H1 (cell line): ENCODE data around the gene ING4. TPM values are rescaled to one million over a fixed set of nuclear protein-coding genes. Genes with fewer than 3 reads are reported as not detected.

Source experiments
- CTCF ChIA-PET: fragments of 300-600 bp; sonication (Branson Sonifier 250); formaldehyde crosslinking; loops from one replicate; lab custom pipeline; 2021; ENCODE audit not compliant: partially characterized antibody; lab: Charles Lee
- POLR2A ChIA-PET: fragments of 300-600 bp; sonication (Branson Sonifier 250); formaldehyde crosslinking; loops from one replicate; lab custom pipeline; 2021; ENCODE audit warnings: inconsistent platforms; ENCODE audit not compliant: partially characterized antibody; lab: Charles Lee
- DNase-seq, 2 experiments: peaks; one replicate each; pipeline versions ENCODE4 v3.0.0 to v3.0.0-alpha.2; 2010 to 2022; ENCODE audit warnings: low spot score in 2 of 2, low read depth in 1 of 2, mixed read lengths in 1 of 2
- FAIRE-seq: peaks from 2 replicates; lab custom pipeline; 2011; peaks lifted over from hg19 to GRCh38; lab: Jason Lieb, UNC
- H2AFZ ChIP-seq: 2 replicates; pipeline ENCODE4 v1.8.1; 2012; ENCODE audit warnings: low read length, inconsistent platforms
- H2AK5ac ChIP-seq: 2 replicates; pipeline ENCODE4 v1.6.1; 2013; ENCODE audit warnings: low read depth, low read length
- H2BK120ac ChIP-seq: replicated peaks from 2 replicates; pipeline ENCODE3; 2013; ENCODE audit warnings: low read depth, low read length, inconsistent platforms
- H2BK12ac ChIP-seq: 2 replicates; pipeline ENCODE4 v1.6.1; 2013; ENCODE audit warnings: low read depth, low read length
- H2BK15ac ChIP-seq: 2 replicates; pipeline ENCODE4 v1.6.1; 2013; ENCODE audit warnings: low read length
- H2BK20ac ChIP-seq: 2 replicates; pipeline ENCODE4 v1.6.1; 2013; ENCODE audit warnings: low read length
- H2BK5ac ChIP-seq: 2 replicates; pipeline ENCODE4 v1.6.1; 2013; ENCODE audit warnings: low read depth, low read length
- H3K14ac ChIP-seq: 2 replicates; pipeline ENCODE4 v1.6.1; 2013; ENCODE audit warnings: inconsistent platforms; ENCODE audit not compliant: insufficient read length
- H3K18ac ChIP-seq: 2 replicates; pipeline ENCODE4 v1.6.1; 2013; ENCODE audit warnings: low read length; ENCODE audit errors: extremely low read depth
- H3K23ac ChIP-seq: 2 replicates; pipeline ENCODE4 v1.6.1; 2013; ENCODE audit warnings: inconsistent platforms; ENCODE audit not compliant: insufficient read length
- H3K23me2 ChIP-seq: 2 replicates; pipeline ENCODE4 v1.6.1; 2013; ENCODE audit warnings: low read depth, low read length
- H3K27ac ChIP-seq: 2 replicates; pipeline ENCODE4 v1.6.1; 2011; ENCODE audit warnings: low read depth, low read length, inconsistent platforms
- H3K27me3 ChIP-seq, 4 experiments: replicated peaks in 1 of 4; 1 replicate in 1 of 4; 2 replicates in 3 of 4; pipeline versions ENCODE4 v1.6.1 to v1.8.1; 2011 to 2013; ENCODE audit warnings: low read length in 3 of 4, mild to moderate bottlenecking in 3 of 4, inconsistent platforms in 2 of 4, mixed read lengths in 2 of 4, moderate library complexity in 1 of 4; ENCODE audit not compliant: control insufficient read depth in 3 of 4, insufficient read depth in 3 of 4; ENCODE audit errors: extremely low read depth in 1 of 4
- H3K36me3 ChIP-seq, 4 experiments: 2 replicates each; pipeline versions ENCODE4 v1.6.1 to v1.8.1; 2011 to 2013; ENCODE audit warnings: mild to moderate bottlenecking in 4 of 4, low read length in 3 of 4, moderate library complexity in 2 of 4, control low read depth in 1 of 4, inconsistent platforms in 1 of 4; ENCODE audit not compliant: insufficient read depth in 4 of 4, control insufficient read depth in 2 of 4
- H3K4ac ChIP-seq: replicated peaks from 2 replicates; pipeline ENCODE3; 2013; ENCODE audit warnings: low read length, low read depth, mixed read lengths, inconsistent platforms; ENCODE audit not compliant: insufficient read length
- H3K4me1 ChIP-seq, 4 experiments: replicated peaks in 1 of 4; 1 replicate in 1 of 4; 2 replicates in 3 of 4; pipeline versions ENCODE4 v1.6.1 to v1.8.1; 2011 to 2013; ENCODE audit warnings: low read length in 3 of 4, inconsistent platforms in 2 of 4, mixed read lengths in 1 of 4; ENCODE audit not compliant: insufficient read depth in 4 of 4, control insufficient read depth in 3 of 4
- H3K4me2 ChIP-seq, 2 experiments: 2 replicates each; pipeline versions ENCODE4 v1.6.1 to v1.8.1; 2011 to 2013; ENCODE audit warnings: low read depth in 2 of 2, low read length in 2 of 2, control low read depth in 1 of 2, inconsistent platforms in 1 of 2, mild to moderate bottlenecking in 1 of 2; ENCODE audit not compliant: insufficient read depth in 1 of 2
- H3K4me3 ChIP-seq, 4 experiments: fragments of 200-600, 300-600 bp in 1 of 4; sonication (generic), shearing (Covaris generic), sonication (Bioruptor Twin) in 1 of 4; 2 replicates each; pipeline versions ENCODE4 v1.5.1 to v1.8.1; 2011 to 2016; ENCODE audit warnings: low read length in 4 of 4, low read depth in 3 of 4, control low read depth in 2 of 4, inconsistent platforms in 2 of 4, mild to moderate bottlenecking in 2 of 4, mixed read lengths in 1 of 4, moderate library complexity in 1 of 4; ENCODE audit not compliant: insufficient read depth in 2 of 4; ENCODE audit errors: extremely low read depth in 1 of 4
- H3K56ac ChIP-seq: replicated peaks from 2 replicates; pipeline ENCODE3; 2013; ENCODE audit warnings: low read depth, mild to moderate bottlenecking, mixed read lengths, low read length, inconsistent platforms; ENCODE audit not compliant: insufficient read length
- H3K79me1 ChIP-seq: 2 replicates; pipeline ENCODE4 v1.6.1; 2013; ENCODE audit warnings: low read depth, low read length, control low read depth
- H3K79me2 ChIP-seq, 2 experiments: 2 replicates each; pipeline versions ENCODE4 v1.6.1 to v1.8.1; 2012 to 2013; ENCODE audit warnings: low read length in 2 of 2, mild to moderate bottlenecking in 2 of 2, inconsistent platforms in 1 of 2; ENCODE audit not compliant: insufficient read depth in 2 of 2, control insufficient read depth in 1 of 2
- H3K9ac ChIP-seq, 4 experiments: replicated peaks in 1 of 4; 1 replicate in 1 of 4; 2 replicates in 3 of 4; pipeline versions ENCODE4 v1.6.1 to v1.8.1; 2011 to 2013; ENCODE audit warnings: low read depth in 3 of 4, low read length in 3 of 4, control low read depth in 2 of 4, mild to moderate bottlenecking in 2 of 4, moderate library complexity in 2 of 4, inconsistent platforms in 1 of 4; ENCODE audit errors: extremely low read depth in 1 of 4
- H3K9me3 ChIP-seq, 2 experiments: 2 replicates each; pipeline versions ENCODE4 v1.6.1 to v1.8.1; 2012 to 2013; ENCODE audit warnings: mild to moderate bottlenecking in 2 of 2, moderate library complexity in 2 of 2, control low read depth in 1 of 2, inconsistent platforms in 1 of 2, low read depth in 1 of 2, low read length in 1 of 2, mixed read lengths in 1 of 2; ENCODE audit not compliant: insufficient read depth in 2 of 2
- H4K20me1 ChIP-seq, 2 experiments: replicated peaks in 1 of 2; 2 replicates each; pipeline versions ENCODE3 to v1.8.1; 2011 to 2013; ENCODE audit warnings: inconsistent platforms in 2 of 2, low read length in 2 of 2, mild to moderate bottlenecking in 1 of 2; ENCODE audit not compliant: insufficient read depth in 2 of 2, control insufficient read depth in 1 of 2
- H4K5ac ChIP-seq: 2 replicates; pipeline ENCODE4 v1.6.1; 2013; ENCODE audit warnings: low read length, low read depth, mixed read lengths, inconsistent platforms; ENCODE audit not compliant: insufficient read length
- H4K8ac ChIP-seq: 2 replicates; pipeline ENCODE4 v1.8.0; 2013; ENCODE audit warnings: mild to moderate bottlenecking, moderate library complexity, low read length, inconsistent platforms; ENCODE audit not compliant: insufficient read depth; ENCODE audit errors: extremely low read depth
- H4K91ac ChIP-seq: replicated peaks from 2 replicates; pipeline ENCODE3; 2013; ENCODE audit warnings: low read length, mixed read lengths, inconsistent platforms; ENCODE audit not compliant: insufficient read length
- ATF3 ChIP-seq: IDR thresholded peaks from 2 replicates; pipeline ENCODE4 v1.6.1; 2011; ENCODE audit warnings: low read depth, mild to moderate bottlenecking, low read length; ENCODE audit not compliant: insufficient read depth
- BRCA1 ChIP-seq: IDR thresholded peaks from 2 replicates; pipeline ENCODE4 v1.6.1; 2012; ENCODE audit warnings: low read depth, low read length, improper control_type of control experiment
- CBX5 ChIP-seq: fragments of 300-800, 300-1000 bp; sonication (generic); IDR thresholded peaks from 2 replicates; pipeline ENCODE4 v1.7.1; 2016; ENCODE audit warnings: antibody characterized with exemption, low read length, low read depth
- CTBP2 ChIP-seq: IDR thresholded peaks from 2 replicates; pipeline ENCODE4 v1.7.0; 2011; ENCODE audit warnings: borderline replicate concordance, mild to moderate bottlenecking, moderate library complexity, mixed read lengths, low read length; ENCODE audit not compliant: insufficient read depth, insufficient read length
- EGR1 ChIP-seq: IDR thresholded peaks from 2 replicates; pipeline ENCODE4 v1.6.1; 2011; ENCODE audit warnings: low read depth, low read length, borderline replicate concordance
- GTF2F1 ChIP-seq: IDR thresholded peaks from 2 replicates; pipeline ENCODE4 v1.6.1; 2012; ENCODE audit warnings: low read depth, low read length, improper control_type of control experiment, borderline replicate concordance
- KDM1A ChIP-seq: fragments of 200-600, 300-600 bp; sonication (generic); IDR thresholded peaks from 2 replicates; pipeline ENCODE4 v1.7.1; 2016; ENCODE audit warnings: mild to moderate bottlenecking, low read length, borderline replicate concordance
- KDM5A ChIP-seq: fragments of 200-600 bp; IDR thresholded peaks from 2 replicates; pipeline ENCODE4 v1.7.1; 2012; ENCODE audit warnings: mild to moderate bottlenecking, low read length, inconsistent platforms, mixed read lengths
- POLR2A ChIP-seq, 2 experiments: IDR thresholded peaks; 1 replicate in 1 of 2; 2 replicates in 1 of 2; pipeline ENCODE4 v1.6.1; 2011; ENCODE audit warnings: low read depth in 2 of 2, low read length in 2 of 2, mild to moderate bottlenecking in 2 of 2; ENCODE audit errors: control extremely low read depth in 1 of 2
- SP4 ChIP-seq: IDR thresholded peaks from 2 replicates; pipeline ENCODE4 v1.6.1; 2012; ENCODE audit warnings: low read length, inconsistent platforms
- SRF ChIP-seq: IDR thresholded peaks from 2 replicates; pipeline ENCODE4 v1.6.1; 2011; ENCODE audit warnings: mild to moderate bottlenecking, low read depth, low read length, moderate library complexity
- TCF12 ChIP-seq: IDR thresholded peaks from 2 replicates; pipeline ENCODE4 v1.6.1; 2011; ENCODE audit warnings: low read depth, mild to moderate bottlenecking, low read length
- USF2 ChIP-seq: IDR thresholded peaks from 2 replicates; pipeline ENCODE4 v1.6.1; 2011; ENCODE audit warnings: low read length, improper control_type of control experiment
- WGBS, 2 experiments: shearing (Covaris generic) in 1 of 2; methylation state at CpG; one replicate each; pipeline versions ENCODE4 v1.1.6 to v1.1.7; 2013 to 2015; ENCODE audit warnings: low lambda C conversion rate in 2 of 2, mixed read lengths in 2 of 2, inconsistent platforms in 1 of 2, low coverage in 1 of 2, missing lambda C conversion rate in 1 of 2; ENCODE audit not compliant: insufficient replicate concordance in 2 of 2, insufficient coverage in 1 of 2, insufficient read length in 1 of 2; ENCODE audit errors: extremely low coverage in 1 of 2, missing lambda C conversion rate in 1 of 2; 5-methylcytosine and 5-hydroxymethylcytosine counted together
- polyA plus RNA-seq, 7 experiments: library from polyadenylated mRNA; depleted of rRNA in 3 of 7; stranded (reverse) in 5 of 7; unstranded in 2 of 7; fragments of >200 nt in 5 of 7; fragments of 200-250 nt in 2 of 7; gene quantifications; 1 replicate in 5 of 7; 2 replicates in 1 of 7; 4 replicates in 1 of 7; pipeline versions ENCODE4 v1.2.1 to v1.2.3, GENCODE V29; 2011 to 2013; ENCODE audit warnings: missing spikeins in 2 of 7, mixed read lengths in 2 of 7
- total RNA-seq: library from RNA; stranded (reverse); fragmentation: NEBNext Ultra II Directional; extraction: Animal tissue kit (Norgen Biotek cat#: 25700); gene quantifications from 2 replicates; pipeline ENCODE4 v1.2.1, GENCODE V29; 2021

ING4 gene
- total and polyA plus RNA-seq, 2 of the 8 experiments (the other 6 are each of a cell fraction or from before 2014, with no cell fraction given): 22.9 to 28.6 TPM

GRCh38 chr12:6685814-6686213, 22.9 kb upstream of the ING4 start:
- no peak overlapping the region for H2BK12ac ChIP-seq
- WGBS, 2 experiments: 94% methylated on average over 3 of the region's 3 CpGs; no CpG with 5 or more reads in 1 of the 2 experiments
- peaks cover 16% of the 10 kb centered on the region for H3K79me1 ChIP-seq
- POLR2A ChIA-PET: interaction anchor here (0.6 to 6.5 kb wide), 2 partner anchors 21 to 54 kb away, joined by 3 to 72 read pairs; partner anchors contain the start of gene ING4
- no peak overlapping the region for H2BK20ac ChIP-seq
- no peak overlapping the region for H3K56ac ChIP-seq
- H3K79me2 ChIP-seq: peaks cover 18 to 77% of the 10 kb centered on the region in 2 experiments
- no peak overlapping the region for H2AFZ ChIP-seq
- H3K27me3 ChIP-seq: no peaks in the 10 kb centered on the region
- no peak overlapping the region for H4K91ac ChIP-seq
- no peak overlapping the region for H3K18ac ChIP-seq
- no peak overlapping the region for H3K4ac ChIP-seq
- H2AK5ac ChIP-seq: no peak overlapping the region
- no peak overlapping the region for H3K4me2 ChIP-seq
- H2BK5ac ChIP-seq: no peak overlapping the region
- H3K23me2 ChIP-seq: peaks cover 11% of the 10 kb centered on the region
- no peak overlapping the region for H3K27ac ChIP-seq
- no peak overlapping the region for H2BK120ac ChIP-seq
- H3K9me3 ChIP-seq: no peaks in the 10 kb centered on the region
- FAIRE-seq (no peak), DNase-seq (no peak)
- H3K23ac ChIP-seq: no peak overlapping the region
- H4K20me1 ChIP-seq: peaks cover 2 to 3% of the 10 kb centered on the region in 2 experiments
- CTCF ChIA-PET: interaction anchor here (0.6 to 6.4 kb wide), 7 partner anchors 9 to 67 kb away, joined by 3 to 39 read pairs (median 4); no protein-coding TSS in a partner anchor
- H3K4me1 ChIP-seq: peaks cover 0 to 9% (median 7%) of the 10 kb centered on the region in 4 experiments; a peak in 6 of 7 replicates
- H4K8ac ChIP-seq: no peak overlapping the region
- H3K36me3 ChIP-seq: peaks cover 0 to 3% (median 0%) of the 10 kb centered on the region in 4 experiments; a peak in 2 of 8 replicates
- no peak overlapping the region for H3K14ac ChIP-seq
- H4K5ac ChIP-seq: no peak overlapping the region
- H3K4me3 ChIP-seq: no peak overlapping the region
- H3K9ac ChIP-seq: no peak overlapping the region
- H2BK15ac ChIP-seq: no peak overlapping the region
- TF ChIP-seq CBX5 (no peak), SP4 (no peak), POLR2A (IDR thresholded peaks at IDR 0.05; ENCODE audit: control extremely low read depth in 1 of 2, low read depth in 2 of 2, low read length in 2 of 2) (no peak), EGR1 (no peak), TCF12 (no peak), GTF2F1 (no peak), CTBP2 (no peak), KDM5A (no peak), SRF (no peak), KDM1A (no peak), ATF3 (no peak), USF2 (no peak), BRCA1 (no peak)
